HG02678 (cell line): Measurements from ENCODE around the gene RBP2.

Source experiments
- ATAC-seq: cut with Tn5 transposase; IDR thresholded peaks from one replicate; pipeline ENCODE4 v1.9.1; 2021; ENCODE audit warnings: mild to moderate bottlenecking, moderate library complexity; ENCODE audit not compliant: unreplicated experiment

RBP2 gene

GRCh38 chr3:139476348-139476747, at the start of gene RBP2:
RBP2 (minus strand) TSS chr3:139476516; CDS start chr3:139476459, 57 bp downstream.
- no peak for ATAC-seq

- no peak for ATAC-seq
Measured at GRCh38 chr3:139524841-139525636, 48.7 kb upstream of the RBP2 start.

GRCh38 chr3:139523718-139524117, 47.4 kb upstream of the RBP2 start:
- no peak for ATAC-seq

- no peak for ATAC-seq
Measured at GRCh38 chr3:139523166-139523565, 46.9 kb upstream of the RBP2 start.

- ATAC-seq, result no peak
Measured at GRCh38 chr3:139522421-139522820, 46.1 kb upstream of the RBP2 start.

- ATAC-seq, result no peak
Measured at GRCh38 chr3:139521816-139522215, 45.5 kb upstream of the RBP2 start.

GRCh38 chr3:139521144-139521543, 44.8 kb upstream of the RBP2 start:
- no peak for ATAC-seq

- ATAC-seq, result no peak
Measured at GRCh38 chr3:139519998-139520737, 43.9 kb upstream of the RBP2 start.

GRCh38 chr3:139518926-139519842, 42.9 kb upstream of the RBP2 start:
- no peak for ATAC-seq

GRCh38 chr3:139518306-139518705, 42.0 kb upstream of the RBP2 start:
- no peak for ATAC-seq

- ATAC-seq, result no peak
Measured at GRCh38 chr3:139517321-139518065, 41.2 kb upstream of the RBP2 start.

- ATAC-seq, result no peak
Measured at GRCh38 chr3:139514741-139515140, 38.4 kb upstream of the RBP2 start.

- ATAC-seq, result no peak
Measured at GRCh38 chr3:139509631-139510030, 33.3 kb upstream of the RBP2 start.

GRCh38 chr3:139506766-139507165, 30.4 kb upstream of the RBP2 start:
- no peak for ATAC-seq

- no peak for ATAC-seq
Measured at GRCh38 chr3:139505829-139506386, 29.6 kb upstream of the RBP2 start.

- ATAC-seq, result no peak
Measured at GRCh38 chr3:139499536-139499935, 23.2 kb upstream of the RBP2 start.

GRCh38 chr3:139493826-139494385, 17.6 kb upstream of the RBP2 start:
- no peak for ATAC-seq

- no peak for ATAC-seq
Measured at GRCh38 chr3:139491966-139492365, 15.7 kb upstream of the RBP2 start.

- no peak for ATAC-seq
Measured at GRCh38 chr3:139491027-139491700, 14.8 kb upstream of the RBP2 start.
